Neuronal stem cell (in vitro differentiated cells): ENCODE measurements around the gene PIK3CG.
"Not testable (repeated sequence)": the region's sequence is repeated elsewhere in the genome, so short reads cannot be mapped to it uniquely, and the experiment has no call there.

Source experiments
- DNase-seq: peaks from one replicate; pipeline ENCODE4 v3.0.0-alpha.2; 2013; ENCODE audit warnings: low spot score
- H2AFZ ChIP-seq: one replicate; pipeline ENCODE4 v1.6.1; 2013; ENCODE audit warnings: mild to moderate bottlenecking, low read length, inconsistent platforms
- H2AK5ac ChIP-seq: 2 replicates; pipeline ENCODE4 v1.6.1; 2013; ENCODE audit warnings: low read depth, mild to moderate bottlenecking, inconsistent platforms, low read length, moderate library complexity, mixed read lengths
- H2BK120ac ChIP-seq: 2 replicates; pipeline ENCODE4 v1.6.1; 2013; ENCODE audit warnings: low read depth, mild to moderate bottlenecking, inconsistent platforms, low read length, moderate library complexity, mixed read lengths
- H2BK12ac ChIP-seq: one replicate; pipeline ENCODE4 v1.6.1; 2013; ENCODE audit warnings: low read length, inconsistent platforms
- H2BK15ac ChIP-seq: 2 replicates; pipeline ENCODE4 v1.6.1; 2013; ENCODE audit warnings: mild to moderate bottlenecking, low read length, inconsistent platforms, mixed read lengths
- H2BK5ac ChIP-seq: one replicate; pipeline ENCODE4 v1.6.1; 2013; ENCODE audit warnings: inconsistent platforms, mild to moderate bottlenecking, low read length, moderate library complexity
- H3K14ac ChIP-seq: one replicate; pipeline ENCODE4 v1.6.1; 2013; ENCODE audit warnings: low read length, inconsistent platforms
- H3K18ac ChIP-seq: 2 replicates; pipeline ENCODE4 v1.6.1; 2013; ENCODE audit warnings: low read length, inconsistent platforms
- H3K23ac ChIP-seq: 2 replicates; pipeline ENCODE4 v1.6.1; 2013; ENCODE audit warnings: low read depth, mild to moderate bottlenecking, mixed read lengths, low read length, inconsistent platforms; ENCODE audit not compliant: poor library complexity
- H3K27ac ChIP-seq: replicated peaks from 3 replicates; pipeline ENCODE4 v1.5.1; 2013; ENCODE audit warnings: low read length, inconsistent platforms
- H3K27me3 ChIP-seq, 3 experiments: 2 replicates each; pipeline ENCODE4 v1.6.1; 2013; ENCODE audit warnings: low read length in 3 of 3, mild to moderate bottlenecking in 2 of 3, inconsistent platforms in 1 of 3, low read depth in 1 of 3, mixed read lengths in 1 of 3, moderate library complexity in 1 of 3; ENCODE audit not compliant: control insufficient read depth in 3 of 3, insufficient read depth in 3 of 3
- H3K36me3 ChIP-seq, 2 donors: replicated peaks in 1 of 2; 2 replicates each; pipeline ENCODE4 v1.6.1; 2013; ENCODE audit warnings: low read length in 2 of 2; ENCODE audit not compliant: control insufficient read depth in 2 of 2, insufficient read depth in 2 of 2
- H3K4ac ChIP-seq: 2 replicates; pipeline ENCODE4 v1.6.1; 2013; ENCODE audit warnings: inconsistent platforms, mild to moderate bottlenecking, low read length, moderate library complexity
- H3K4me1 ChIP-seq, 2 donors: 1 replicate in 1 of 2; 2 replicates in 1 of 2; pipeline ENCODE4 v1.6.1; 2013; ENCODE audit warnings: low read length in 2 of 2, low read depth in 1 of 2; ENCODE audit not compliant: control insufficient read depth in 2 of 2, insufficient read depth in 1 of 2
- H3K4me2 ChIP-seq: one replicate; pipeline ENCODE4 v1.6.1; 2013; ENCODE audit warnings: mild to moderate bottlenecking, low read length, inconsistent platforms; ENCODE audit not compliant: insufficient read depth, poor library complexity, severe bottlenecking
- H3K4me3 ChIP-seq, 2 donors: 2 replicates each; pipeline ENCODE4 v1.5.1; 2013; ENCODE audit warnings: low read length in 2 of 2, mild to moderate bottlenecking in 2 of 2, inconsistent platforms in 1 of 2, moderate library complexity in 1 of 2
- H3K79me1 ChIP-seq: one replicate; pipeline ENCODE4 v1.6.1; 2013; ENCODE audit warnings: low read depth, mild to moderate bottlenecking, inconsistent platforms, low read length, moderate library complexity
- H3K9ac ChIP-seq: one replicate; pipeline ENCODE4 v1.6.1; 2013; ENCODE audit warnings: mild to moderate bottlenecking, low read depth, low read length, inconsistent platforms; ENCODE audit not compliant: poor library complexity
- H3K9me3 ChIP-seq, 2 donors: replicated peaks in 1 of 2; 2 replicates each; pipeline versions ENCODE3 to v1.6.1; 2013; ENCODE audit warnings: low read length in 2 of 2, mild to moderate bottlenecking in 2 of 2, inconsistent platforms in 1 of 2, low read depth in 1 of 2, mixed read lengths in 1 of 2, moderate library complexity in 1 of 2; ENCODE audit not compliant: control insufficient read depth in 2 of 2, insufficient read depth in 1 of 2
- H4K8ac ChIP-seq: one replicate; pipeline ENCODE4 v1.6.1; 2013; ENCODE audit warnings: low read depth, mild to moderate bottlenecking, inconsistent platforms, low read length, moderate library complexity
- H4K91ac ChIP-seq: one replicate; pipeline ENCODE4 v1.6.1; 2013; ENCODE audit warnings: low read length, low read depth, mild to moderate bottlenecking, inconsistent platforms; ENCODE audit not compliant: poor library complexity
- WGBS, 2 donors: extraction: QIAGEN DNeasy Blood & Tissue Kit; methylation state at CpG; one replicate each; pipeline ENCODE4 v1.1.7; 2013; ENCODE audit warnings: missing lambda C conversion rate in 2 of 2, mixed read lengths in 1 of 2; ENCODE audit not compliant: insufficient read length in 2 of 2, insufficient replicate concordance in 1 of 2; ENCODE audit errors: extremely low coverage in 2 of 2; 5-methylcytosine and 5-hydroxymethylcytosine counted together

Gene PIK3CG

DNA sequence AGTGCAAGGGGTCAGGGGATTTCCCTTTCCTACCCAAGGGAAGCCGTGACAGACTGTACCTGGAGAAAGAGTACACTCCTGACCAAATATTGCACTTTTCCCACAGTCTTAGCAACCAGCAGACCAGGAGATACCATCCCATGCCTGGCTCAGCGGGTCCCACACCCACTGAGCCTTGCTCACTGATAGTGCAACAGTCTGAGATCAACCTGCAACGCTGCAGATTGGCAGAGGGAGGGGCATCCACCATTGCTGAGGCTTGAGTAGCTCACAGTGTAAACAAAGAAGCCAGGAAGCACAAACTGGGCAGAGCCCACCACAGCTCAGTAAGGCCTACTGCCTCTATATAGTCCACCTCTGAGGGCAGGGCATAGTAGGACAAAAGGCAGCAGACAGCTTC lies 53.9 kb downstream of the PIK3CG start:
- H3K79me1 ChIP-seq, result no peaks in the 10 kb centered on the region
- no peak overlapping the region for H3K14ac ChIP-seq
- H3K23ac ChIP-seq, result no peak overlapping the region
- no peak overlapping the region for H4K91ac ChIP-seq
- no CpG with 5 or more reads among the region's 3 CpGs for WGBS, 2 donors
- H2BK12ac ChIP-seq, result no peak overlapping the region
- no peak overlapping the region for H3K9ac ChIP-seq
- DNase-seq, result no peak
- no peak overlapping the region for H3K18ac ChIP-seq
- H2AFZ ChIP-seq, result no peak overlapping the region
- H3K4ac ChIP-seq, result no peak overlapping the region
- no peak overlapping the region for H2AK5ac ChIP-seq
- no peak overlapping the region for H3K4me2 ChIP-seq
- no peaks in the 10 kb centered on the region for H3K4me1 ChIP-seq
- no peak overlapping the region for H3K4me3 ChIP-seq
- H3K9me3 ChIP-seq, result no peaks in the 10 kb centered on the region
- H3K27me3 ChIP-seq, result no peaks in the 10 kb centered on the region
- H4K8ac ChIP-seq, result no peak overlapping the region
- H2BK5ac ChIP-seq, result no peak overlapping the region
- no peak overlapping the region for H2BK15ac ChIP-seq
- H2BK120ac ChIP-seq, result no peak overlapping the region
- H3K27ac ChIP-seq, result no peak overlapping the region
- no peaks in the 10 kb centered on the region for H3K36me3 ChIP-seq

DNA sequence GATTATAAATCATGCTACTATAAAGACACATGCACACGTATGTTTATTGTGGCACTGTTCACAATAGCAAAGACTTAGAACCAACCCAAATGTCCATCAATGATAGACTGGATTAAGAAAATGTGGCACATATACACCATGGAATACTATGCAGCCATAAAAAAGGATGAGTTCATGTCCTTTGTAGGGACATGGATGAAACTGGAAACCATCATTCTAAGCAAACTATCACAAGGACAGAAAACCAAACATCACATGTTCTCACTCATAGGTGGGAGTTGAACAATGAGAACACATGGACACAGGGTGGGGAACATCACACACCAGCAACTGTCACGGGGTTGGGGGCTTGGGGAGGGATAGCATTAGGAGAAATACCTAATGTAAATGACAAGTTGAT lies 59.4 kb downstream of the PIK3CG start:
- not testable (repeated sequence) for H3K4me1 ChIP-seq, H3K9me3 ChIP-seq, H4K8ac ChIP-seq, H3K4ac ChIP-seq, H3K14ac ChIP-seq, H3K27ac ChIP-seq, H2BK5ac ChIP-seq, H3K18ac ChIP-seq, H2BK15ac ChIP-seq, H2BK120ac ChIP-seq, H3K23ac ChIP-seq, H2AFZ ChIP-seq, H4K91ac ChIP-seq, H2AK5ac ChIP-seq, H3K9ac ChIP-seq, H2BK12ac ChIP-seq, H3K4me2 ChIP-seq, H3K4me3 ChIP-seq, H3K27me3 ChIP-seq, DNase-seq, H3K79me1 ChIP-seq, H3K36me3 ChIP-seq
- no CpG with 5 or more reads among the region's 2 CpGs for WGBS, 2 donors

DNA sequence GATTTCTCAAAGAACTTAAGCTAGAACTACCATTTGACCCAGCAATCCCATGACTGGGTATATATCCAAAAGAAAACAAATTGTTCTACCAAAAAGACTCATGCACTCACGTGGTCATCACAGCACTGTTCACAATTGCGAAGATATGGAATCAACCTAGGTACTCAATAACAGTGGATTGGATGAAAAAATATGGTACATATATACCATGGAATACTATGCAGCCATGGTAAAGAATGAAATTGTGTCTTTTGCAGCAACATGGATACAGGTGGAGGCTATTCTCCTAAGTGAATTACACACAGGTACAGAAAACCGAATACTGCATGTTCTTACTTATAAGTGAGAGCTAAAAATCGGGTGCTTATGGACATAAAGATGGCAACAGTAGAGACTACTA lies 61.8 kb downstream of the PIK3CG start:
- Histone ChIP-seq H3K4me1 (no peaks in the 10 kb centered on the region), H3K4ac (no peak overlapping the region), H3K36me3 (no peaks in the 10 kb centered on the region), H3K4me2 (no peak overlapping the region), H3K23ac (no peak overlapping the region), H3K9ac (no peak overlapping the region), H2BK5ac (no peak overlapping the region), H2AK5ac (no peak overlapping the region), H2BK120ac (no peak overlapping the region), H3K4me3 (no peak overlapping the region), H3K79me1 (no peaks in the 10 kb centered on the region), H3K14ac (no peak overlapping the region), H3K27ac (no peak overlapping the region), H4K91ac (no peak overlapping the region), H4K8ac (no peak overlapping the region), H2AFZ (no peak overlapping the region), H3K9me3 (no peaks in the 10 kb centered on the region), H3K18ac (no peak overlapping the region), H2BK15ac (no peak overlapping the region), H2BK12ac (no peak overlapping the region), H3K27me3 (no peaks in the 10 kb centered on the region)
- WGBS, 2 donors, result no CpG with 5 or more reads among the region's 4 CpGs
- DNase-seq, result no peak

DNA sequence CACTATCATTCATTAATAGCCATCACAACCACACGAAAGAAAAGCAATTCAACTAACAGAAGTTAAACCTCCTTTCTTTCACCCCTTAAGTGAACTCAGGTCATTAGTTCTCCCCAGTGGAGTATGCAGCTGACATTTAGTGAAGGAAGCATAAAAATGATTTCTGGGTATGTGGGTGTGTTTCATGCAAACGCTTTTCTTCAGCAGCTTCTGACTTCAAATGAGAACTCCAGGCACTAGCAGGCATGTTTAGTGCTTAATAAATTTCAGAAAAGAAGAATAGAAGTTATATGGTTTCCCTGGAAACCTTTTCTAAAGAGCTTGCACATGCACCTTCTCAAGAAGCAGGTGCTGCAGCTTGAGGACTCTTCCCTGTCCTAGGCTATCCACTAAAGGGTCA lies 62.5 kb downstream of the PIK3CG start:
- H2AK5ac ChIP-seq, result no peak overlapping the region
- no peak overlapping the region for H3K4ac ChIP-seq
- H2BK15ac ChIP-seq, result no peak overlapping the region
- H3K14ac ChIP-seq, result no peak overlapping the region
- H3K4me2 ChIP-seq, result no peak overlapping the region
- no CpG with 5 or more reads among the region's 2 CpGs for WGBS, 2 donors
- H2BK120ac ChIP-seq, result no peak overlapping the region
- no peak overlapping the region for H4K8ac ChIP-seq
- no peaks in the 10 kb centered on the region for H3K79me1 ChIP-seq
- no peak for DNase-seq
- H2BK12ac ChIP-seq, result no peak overlapping the region
- H3K27ac ChIP-seq, result no peak overlapping the region
- H3K36me3 ChIP-seq, result no peaks in the 10 kb centered on the region
- H3K23ac ChIP-seq, result no peak overlapping the region
- no peaks in the 10 kb centered on the region for H3K4me1 ChIP-seq
- H3K4me3 ChIP-seq, result no peak overlapping the region
- no peak overlapping the region for H4K91ac ChIP-seq
- no peak overlapping the region for H2AFZ ChIP-seq
- H3K18ac ChIP-seq, result no peak overlapping the region
- H2BK5ac ChIP-seq, result no peak overlapping the region
- H3K9ac ChIP-seq, result no peak overlapping the region
- no peaks in the 10 kb centered on the region for H3K27me3 ChIP-seq
- H3K9me3 ChIP-seq, result no peaks in the 10 kb centered on the region
